Lower lobe of right lung (tissue), 2 donors: ENCODE measurements around the gene OR2F2. TPM values are rescaled to one million over a fixed set of nuclear protein-coding genes. Genes with fewer than 3 reads are reported as not detected.

Experiments
- ATAC-seq, 2 donors: fragments of 200-7000 bp; cut with Tn5 transposase; one replicate each; pipeline ENCODE4 v1.9.1; 2020 to 2022; ENCODE audit warnings: mild to moderate bottlenecking in 2 of 2, moderate library complexity in 2 of 2
- DNase-seq: peaks from one replicate; pipeline ENCODE4 v3.0.0-alpha.2; 2020
- H3K27ac ChIP-seq: fragments of 200-600 bp; one replicate; pipeline ENCODE4 v1.8.0; 2022
- H3K27me3 ChIP-seq: fragments of 200-600 bp; one replicate; pipeline ENCODE4 v1.8.0; 2022; ENCODE audit warnings: low read depth
- H3K36me3 ChIP-seq: fragments of 200-600 bp; one replicate; pipeline ENCODE4 v1.8.0; 2022; ENCODE audit warnings: mild to moderate bottlenecking
- H3K4me1 ChIP-seq: fragments of 200-600 bp; one replicate; pipeline ENCODE4 v1.8.0; 2022
- H3K4me3 ChIP-seq: fragments of 200-600 bp; one replicate; pipeline ENCODE4 v1.8.0; 2022; ENCODE audit warnings: mild to moderate bottlenecking
- H3K9me3 ChIP-seq: fragments of 200-600 bp; one replicate; pipeline ENCODE4 v1.8.0; 2022
- intact Hi-C: fragments of 100-400 bp; cut with DNase I; formaldehyde crosslinking; loops from one replicate; pipeline ENCODE4 v1.11.0; 2022
- total RNA-seq: library from RNA; stranded (reverse); fragmentation: NEBNext Ultra II Directional; extraction: Animal tissue kit (Norgen Biotek cat#: 25700); gene quantifications from one replicate; pipeline ENCODE4 v1.2.1, GENCODE V29; 2021
- TF ChIP-seq, protein P1 (sequence below): fragments of 200-600 bp; IDR thresholded peaks from one replicate; pipeline ENCODE4 v1.8.0; 2022; ENCODE audit warnings: antibody characterized with exemption, mild to moderate bottlenecking
- donor health status: DM: no; HTN: yes; CAD: no; lungs with severe emphysema.

Gene OR2F2
- total RNA-seq, 1 donor from 2014 or later, result not detected

- no peak overlapping the region for H3K4me3 ChIP-seq
- TF ChIP-seq, protein P1, sequence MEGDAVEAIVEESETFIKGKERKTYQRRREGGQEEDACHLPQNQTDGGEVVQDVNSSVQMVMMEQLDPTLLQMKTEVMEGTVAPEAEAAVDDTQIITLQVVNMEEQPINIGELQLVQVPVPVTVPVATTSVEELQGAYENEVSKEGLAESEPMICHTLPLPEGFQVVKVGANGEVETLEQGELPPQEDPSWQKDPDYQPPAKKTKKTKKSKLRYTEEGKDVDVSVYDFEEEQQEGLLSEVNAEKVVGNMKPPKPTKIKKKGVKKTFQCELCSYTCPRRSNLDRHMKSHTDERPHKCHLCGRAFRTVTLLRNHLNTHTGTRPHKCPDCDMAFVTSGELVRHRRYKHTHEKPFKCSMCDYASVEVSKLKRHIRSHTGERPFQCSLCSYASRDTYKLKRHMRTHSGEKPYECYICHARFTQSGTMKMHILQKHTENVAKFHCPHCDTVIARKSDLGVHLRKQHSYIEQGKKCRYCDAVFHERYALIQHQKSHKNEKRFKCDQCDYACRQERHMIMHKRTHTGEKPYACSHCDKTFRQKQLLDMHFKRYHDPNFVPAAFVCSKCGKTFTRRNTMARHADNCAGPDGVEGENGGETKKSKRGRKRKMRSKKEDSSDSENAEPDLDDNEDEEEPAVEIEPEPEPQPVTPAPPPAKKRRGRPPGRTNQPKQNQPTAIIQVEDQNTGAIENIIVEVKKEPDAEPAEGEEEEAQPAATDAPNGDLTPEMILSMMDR, result no peak
- H3K4me1 ChIP-seq, result no peaks in the 10 kb centered on the region
- intact Hi-C loops, result no loop called here
- ATAC-seq, result no peak
- no peaks in the 10 kb centered on the region for H3K27me3 ChIP-seq
- no peaks in the 10 kb centered on the region for H3K36me3 ChIP-seq
- H3K27ac ChIP-seq, result no peak overlapping the region
- DNase-seq, result no peak
- no peaks in the 10 kb centered on the region for H3K9me3 ChIP-seq
Measured at GRCh38 chr7:143891457-143891856, 43.6 kb upstream of the OR2F2 start.

GRCh38 chr7:143892527-143893300 is 42.3 kb upstream of the OR2F2 start:
- no peak overlapping the region for H3K27ac ChIP-seq
- DNase-seq, result no peak
- ATAC-seq, result no peak
- TF ChIP-seq, protein P1, result peak; percentile 16
- intact Hi-C loops, result no loop called here
- H3K36me3 ChIP-seq, result no peaks in the 10 kb centered on the region
- no peaks in the 10 kb centered on the region for H3K4me1 ChIP-seq
- H3K9me3 ChIP-seq, result no peaks in the 10 kb centered on the region
- no peak overlapping the region for H3K4me3 ChIP-seq
- no peaks in the 10 kb centered on the region for H3K27me3 ChIP-seq

GRCh38 chr7:143896667-143897066 is 38.4 kb upstream of the OR2F2 start:
- no peaks in the 10 kb centered on the region for H3K9me3 ChIP-seq
- no peak for DNase-seq
- no peaks in the 10 kb centered on the region for H3K36me3 ChIP-seq
- H3K4me1 ChIP-seq, result peaks cover 25% of the 10 kb centered on the region
- no peak for ATAC-seq
- no peaks in the 10 kb centered on the region for H3K27me3 ChIP-seq
- no peak overlapping the region for H3K27ac ChIP-seq
- no peak overlapping the region for H3K4me3 ChIP-seq
- TF ChIP-seq, protein P1, result no peak
- intact Hi-C loops, result no loop called here

GRCh38 chr7:143898810-143899209 is 36.2 kb upstream of the OR2F2 start:
- TF ChIP-seq, protein P1, result no peak
- intact Hi-C loops, result no loop called here

DNA sequence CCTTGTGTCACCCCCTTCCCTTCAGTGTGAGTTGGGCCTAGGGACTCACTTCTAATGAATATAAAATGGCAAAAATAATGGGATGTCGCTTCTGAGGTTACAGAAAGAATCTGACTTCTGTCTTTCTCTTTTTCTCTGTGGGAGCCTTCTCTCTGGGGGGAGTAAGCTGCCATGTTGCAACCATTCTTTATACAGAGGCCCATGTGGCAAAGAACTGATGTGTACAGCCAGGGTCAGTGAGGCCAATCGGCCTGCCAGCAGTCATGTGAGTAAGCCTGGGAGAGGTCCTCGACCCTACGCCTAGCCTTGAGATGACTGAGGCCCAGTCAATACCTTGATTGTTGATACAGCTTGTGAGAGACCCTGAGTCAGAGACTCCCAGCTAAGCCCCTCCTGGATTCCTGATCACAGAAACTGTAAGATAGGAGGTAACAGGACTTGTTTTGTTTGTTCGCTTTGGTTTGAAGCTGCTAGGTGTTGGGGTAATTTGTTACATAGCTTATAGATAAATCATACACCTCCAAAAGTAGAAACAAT is 34.7 kb upstream of the OR2F2 start:
- no peaks in the 10 kb centered on the region for H3K27me3 ChIP-seq
- H3K27ac ChIP-seq, result no peak overlapping the region
- ATAC-seq (no peak), DNase-seq (no peak)
- no peaks in the 10 kb centered on the region for H3K9me3 ChIP-seq
- peaks cover 25% of the 10 kb centered on the region for H3K4me1 ChIP-seq
- peak overlapping the region; percentile 93 for H3K4me3 ChIP-seq
- intact Hi-C loops, result no loop called here
- H3K36me3 ChIP-seq, result no peaks in the 10 kb centered on the region
- TF ChIP-seq, protein P1, result no peak

More at GRCh38 chr7:143898810-143899209, 36.2 kb upstream of the OR2F2 start:
- H3K27me3 ChIP-seq, result no peaks in the 10 kb centered on the region
- no peak overlapping the region for H3K27ac ChIP-seq
- no peaks in the 10 kb centered on the region for H3K36me3 ChIP-seq
- no peak for ATAC-seq
- no peak overlapping the region for H3K4me3 ChIP-seq
- H3K9me3 ChIP-seq, result no peaks in the 10 kb centered on the region
- peaks cover 25% of the 10 kb centered on the region for H3K4me1 ChIP-seq
- DNase-seq, result no peak
